RWPE2 (cell line): Measurements from ENCODE around the gene STX8.

Source experiments
- ATAC-seq: fragments of 200-7000 bp; cut with Tn5 transposase; 3 replicates; pipeline ENCODE4 v1.9.1; 2021; ENCODE audit warnings: low read depth
- DNase-seq: peaks from one replicate; pipeline ENCODE4 v3.0.0-alpha.2; 2020; ENCODE audit warnings: low spot score
- H3K27ac ChIP-seq: fragments of 450-650 bp; 2 replicates; pipeline ENCODE4 v1.5.1; 2017; ENCODE audit warnings: mild to moderate bottlenecking; ENCODE audit not compliant: poor library complexity, severe bottlenecking
- H3K27me3 ChIP-seq: fragments of 250-450 bp; sonication (Bioruptor Pico); 2 replicates; pipeline ENCODE4 v1.5.1; 2021; ENCODE audit warnings: mild to moderate bottlenecking, moderate library complexity; ENCODE audit not compliant: insufficient read depth, poor library complexity, severe bottlenecking
- H3K36me3 ChIP-seq: fragments of 250-450 bp; sonication (Bioruptor Pico); 2 replicates; pipeline ENCODE4 v1.5.1; 2020; ENCODE audit warnings: low read depth, mild to moderate bottlenecking, moderate library complexity
- H3K4me1 ChIP-seq: fragments of 250-450 bp; sonication (Bioruptor Pico); 2 replicates; pipeline ENCODE4 v1.5.1; 2021; ENCODE audit warnings: mild to moderate bottlenecking, moderate library complexity; ENCODE audit not compliant: insufficient read depth, poor library complexity, severe bottlenecking
- H3K4me3 ChIP-seq: fragments of 250-450 bp; sonication (Bioruptor Pico); 2 replicates; pipeline ENCODE4 v1.5.1; 2021; ENCODE audit warnings: mild to moderate bottlenecking, moderate library complexity; ENCODE audit not compliant: severe bottlenecking
- H3K9me3 ChIP-seq: fragments of 250-450 bp; sonication (Bioruptor Pico); 2 replicates; pipeline ENCODE4 v1.5.1; 2021; ENCODE audit warnings: mild to moderate bottlenecking, moderate library complexity; ENCODE audit not compliant: severe bottlenecking
- TF ChIP-seq, protein P1 (sequence below): fragments of 450-650 bp; IDR thresholded peaks from one replicate; pipeline ENCODE4 v1.5.1; 2017; ENCODE audit warnings: mild to moderate bottlenecking, moderate library complexity; ENCODE audit not compliant: poor library complexity, severe bottlenecking

The STX8 gene

DNA sequence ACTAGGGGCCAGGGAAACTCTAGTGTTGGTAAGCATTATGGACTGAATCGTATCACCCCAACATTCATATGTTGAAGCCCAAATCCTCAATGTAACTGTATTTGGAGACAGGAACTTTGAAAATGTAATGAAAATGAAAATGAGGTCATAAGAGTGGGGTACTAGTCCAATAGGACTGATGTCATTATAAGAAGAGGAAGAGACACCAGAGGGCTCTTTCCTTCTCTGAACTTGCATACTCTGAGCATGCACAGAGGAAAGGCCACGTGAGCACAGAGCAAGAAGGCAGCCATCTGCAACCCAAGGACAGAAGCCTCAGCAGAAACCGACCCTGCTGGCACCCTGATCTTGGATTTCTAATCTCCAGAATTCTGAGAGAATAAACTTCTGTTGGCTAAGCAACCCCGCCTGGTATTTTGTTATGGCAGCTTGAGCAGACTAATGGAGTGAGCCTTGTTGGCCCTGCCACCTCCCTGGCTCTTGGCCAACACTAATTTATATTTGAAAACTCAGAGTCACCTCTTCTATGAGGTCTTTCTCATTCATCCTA lies 280.9 kb downstream of the STX8 start:
- DNase-seq, result no peak
- ATAC-seq, result no peak
- Histone ChIP-seq H3K36me3 (no peaks in the 10 kb centered on the region), H3K27ac (no peak overlapping the region), H3K4me1 (peaks cover 6% of the 10 kb centered on the region), H3K9me3 (no peaks in the 10 kb centered on the region), H3K27me3 (no peaks in the 10 kb centered on the region), H3K4me3 (no peak overlapping the region)
- TF ChIP-seq, protein P1, sequence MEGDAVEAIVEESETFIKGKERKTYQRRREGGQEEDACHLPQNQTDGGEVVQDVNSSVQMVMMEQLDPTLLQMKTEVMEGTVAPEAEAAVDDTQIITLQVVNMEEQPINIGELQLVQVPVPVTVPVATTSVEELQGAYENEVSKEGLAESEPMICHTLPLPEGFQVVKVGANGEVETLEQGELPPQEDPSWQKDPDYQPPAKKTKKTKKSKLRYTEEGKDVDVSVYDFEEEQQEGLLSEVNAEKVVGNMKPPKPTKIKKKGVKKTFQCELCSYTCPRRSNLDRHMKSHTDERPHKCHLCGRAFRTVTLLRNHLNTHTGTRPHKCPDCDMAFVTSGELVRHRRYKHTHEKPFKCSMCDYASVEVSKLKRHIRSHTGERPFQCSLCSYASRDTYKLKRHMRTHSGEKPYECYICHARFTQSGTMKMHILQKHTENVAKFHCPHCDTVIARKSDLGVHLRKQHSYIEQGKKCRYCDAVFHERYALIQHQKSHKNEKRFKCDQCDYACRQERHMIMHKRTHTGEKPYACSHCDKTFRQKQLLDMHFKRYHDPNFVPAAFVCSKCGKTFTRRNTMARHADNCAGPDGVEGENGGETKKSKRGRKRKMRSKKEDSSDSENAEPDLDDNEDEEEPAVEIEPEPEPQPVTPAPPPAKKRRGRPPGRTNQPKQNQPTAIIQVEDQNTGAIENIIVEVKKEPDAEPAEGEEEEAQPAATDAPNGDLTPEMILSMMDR, result no peak

DNA sequence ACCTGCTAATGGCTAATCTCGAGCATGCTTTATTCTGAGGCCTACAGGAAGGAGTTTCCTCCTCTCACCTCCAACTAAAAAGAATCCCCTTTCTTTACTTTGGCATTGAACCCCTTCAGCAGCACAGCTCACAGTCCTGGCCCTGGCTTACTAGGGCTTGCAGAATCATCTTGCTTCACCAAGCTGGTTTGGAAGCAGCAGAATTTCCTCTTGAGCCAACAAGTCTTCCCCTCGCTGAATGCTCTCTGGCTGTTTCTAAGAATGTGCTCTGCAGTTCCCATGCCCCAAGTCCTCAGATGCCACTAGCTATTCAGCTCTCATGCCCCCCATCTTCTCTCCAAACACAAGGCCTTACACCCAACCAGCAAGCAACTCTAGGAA lies 283.1 kb downstream of the STX8 start:
- TF ChIP-seq, protein P1, result no peak
- H3K27ac ChIP-seq, result no peak overlapping the region
- H3K36me3 ChIP-seq, result no peaks in the 10 kb centered on the region
- H3K9me3 ChIP-seq, result no peaks in the 10 kb centered on the region
- DNase-seq (no peak), ATAC-seq (no peak; the same call in 2 of the 3 replicates)
- no peak overlapping the region for H3K4me3 ChIP-seq
- peaks cover 7% of the 10 kb centered on the region for H3K4me1 ChIP-seq
- no peaks in the 10 kb centered on the region for H3K27me3 ChIP-seq

DNA sequence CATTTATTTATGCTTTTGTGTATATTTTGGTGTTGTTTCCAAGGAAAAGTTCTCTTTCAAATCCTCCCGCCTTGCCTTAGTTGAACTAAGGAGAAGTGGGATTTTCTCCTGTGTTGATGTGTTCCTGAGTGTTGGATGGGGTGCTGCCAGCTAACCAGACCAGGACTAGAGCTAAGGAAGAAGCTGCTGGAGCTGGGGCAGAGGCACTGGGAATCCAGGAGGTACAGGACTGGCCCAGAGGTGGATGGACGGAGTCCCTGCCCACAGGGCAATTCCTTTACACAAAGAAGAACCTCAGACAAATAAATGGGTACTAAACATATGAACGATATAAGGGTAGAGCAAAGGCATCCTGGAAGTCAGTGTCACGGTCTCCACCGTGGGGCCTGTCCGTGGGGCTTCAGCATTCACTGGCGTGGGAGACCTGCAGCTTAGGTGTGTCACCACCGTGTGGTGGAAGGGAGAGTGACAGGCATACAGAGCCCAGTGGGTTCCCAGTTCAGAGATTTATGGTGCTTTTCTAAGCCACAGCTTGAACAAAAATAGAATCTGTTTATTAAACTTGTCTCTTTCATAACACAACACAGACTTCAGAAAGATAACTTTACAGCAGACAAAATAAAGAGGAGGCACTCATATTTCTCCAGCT lies 283.6 kb downstream of the STX8 start:
- peaks cover 7% of the 10 kb centered on the region for H3K4me1 ChIP-seq
- ATAC-seq, result peak; percentile 63; the same call in 2 of the 3 replicates
- H3K36me3 ChIP-seq, result no peaks in the 10 kb centered on the region
- TF ChIP-seq, protein P1, result peak; percentile 61
- DNase-seq, result no peak
- no peaks in the 10 kb centered on the region for H3K9me3 ChIP-seq
- no peaks in the 10 kb centered on the region for H3K27me3 ChIP-seq
- H3K4me3 ChIP-seq, result no peak overlapping the region
- no peak overlapping the region for H3K27ac ChIP-seq

DNA sequence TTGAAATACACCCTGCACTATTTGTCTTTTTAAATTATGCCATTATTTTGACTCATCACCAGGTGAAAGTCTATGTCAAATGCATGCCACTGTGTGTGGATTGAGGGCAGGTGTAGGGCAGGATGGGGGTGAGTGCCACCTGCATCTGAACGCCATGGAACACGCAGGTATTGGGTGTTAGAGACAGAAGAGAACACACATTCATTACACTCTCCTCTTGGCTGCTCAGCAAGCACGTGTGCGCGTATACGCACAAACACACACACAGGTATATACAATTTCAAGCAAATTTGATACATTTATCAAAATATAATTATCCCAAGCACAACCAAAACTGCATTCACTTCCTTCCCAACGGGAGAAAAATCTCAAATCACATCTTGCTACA lies 285.4 kb downstream of the STX8 start:
- DNase-seq (no peak), ATAC-seq (no peak)
- H3K4me3 ChIP-seq, result no peak overlapping the region
- no peak overlapping the region for H3K27ac ChIP-seq
- TF ChIP-seq, protein P1, result no peak
- no peaks in the 10 kb centered on the region for H3K9me3 ChIP-seq
- peaks cover 7% of the 10 kb centered on the region for H3K4me1 ChIP-seq
- H3K36me3 ChIP-seq, result no peaks in the 10 kb centered on the region
- H3K27me3 ChIP-seq, result no peaks in the 10 kb centered on the region

DNA sequence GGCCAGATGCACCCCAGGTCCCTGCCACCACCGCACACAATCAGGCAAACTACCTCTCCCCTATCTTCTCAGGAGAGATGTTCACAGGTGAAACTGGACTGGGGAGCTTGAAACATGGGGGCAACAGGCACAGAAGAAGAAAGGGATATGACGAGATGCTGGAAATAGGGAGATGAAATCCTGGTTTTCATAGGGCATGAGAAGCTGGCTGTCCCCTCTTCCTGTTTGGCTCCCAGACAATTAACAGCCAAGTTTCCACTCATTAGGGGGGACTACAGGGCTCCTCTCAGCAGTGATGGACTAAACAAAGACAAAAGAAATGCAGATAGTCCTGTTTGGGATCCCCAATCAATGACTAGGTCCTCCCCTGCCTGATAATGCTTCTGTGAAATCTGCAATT lies 288.3 kb downstream of the STX8 start:
- ATAC-seq, result no peak
- TF ChIP-seq, protein P1, result no peak
- DNase-seq, result no peak

More for the DNA sequence above, 288.3 kb downstream of the STX8 start:
- Histone ChIP-seq H3K4me3 (no peak overlapping the region), H3K9me3 (no peaks in the 10 kb centered on the region), H3K4me1 (peaks cover 7% of the 10 kb centered on the region), H3K27ac (no peak overlapping the region), H3K36me3 (no peaks in the 10 kb centered on the region), H3K27me3 (no peaks in the 10 kb centered on the region)
